ENCODE data around the gene NIP7. TPM values are rescaled to one million over a fixed set of nuclear protein-coding genes. Genes with fewer than 3 reads are reported as not detected.
A peak's percentile ranks its signal among the peaks of the same experiment; 100 is the strongest.

NIP7 gene
- total and polyA plus RNA-seq, 4 donors: 14.5 to 23.2 (median 17.0) TPM

DNA sequence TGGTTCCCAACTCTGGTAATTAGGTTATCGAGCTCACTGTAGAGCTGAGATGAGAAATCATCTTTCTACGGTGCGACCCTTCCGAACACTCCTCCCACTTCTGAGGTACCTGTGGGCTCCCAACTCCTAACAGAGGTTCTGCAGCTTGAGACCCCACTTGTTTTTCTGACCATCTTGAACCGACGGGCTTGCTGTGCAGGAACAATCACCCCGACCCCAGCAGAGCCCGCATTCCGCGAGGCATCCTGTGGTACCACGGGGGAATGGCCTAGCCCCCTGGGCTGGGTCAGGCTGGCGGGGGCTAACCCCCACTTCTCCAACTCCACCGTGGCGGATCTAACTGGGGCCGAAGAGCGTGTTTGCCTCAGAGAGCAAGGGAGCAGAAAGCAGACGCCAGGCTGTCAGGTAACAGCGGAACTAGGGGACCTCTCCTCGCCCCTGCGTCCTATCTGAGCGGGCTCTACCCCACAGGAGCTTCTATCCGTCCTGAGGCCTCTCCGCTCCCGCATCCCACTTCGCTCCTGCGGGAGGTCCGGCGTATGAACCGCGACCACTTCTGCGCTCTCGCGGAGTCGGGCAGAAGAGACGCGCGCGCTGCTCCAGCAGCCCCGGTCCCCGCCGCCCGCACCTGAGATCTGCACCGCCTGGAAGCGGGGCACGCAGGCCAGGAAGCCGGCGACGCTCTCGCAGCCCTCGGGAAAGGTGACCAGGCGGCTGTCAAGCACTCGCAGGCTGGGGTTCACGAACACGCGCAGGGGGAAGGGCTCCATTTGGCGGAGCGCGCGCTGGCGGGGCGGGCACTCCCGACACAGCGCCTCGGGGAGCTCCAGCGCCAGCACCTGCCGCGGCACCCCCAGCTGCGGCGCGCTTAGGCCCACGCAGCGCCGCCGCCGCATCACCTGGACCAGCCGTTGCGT lies 9.9 kb upstream of the NIP7 start:
- H3K27ac ChIP-seq (ENCODE audit: low read depth in 1 of 2, low read length in 1 of 2): peak overlapping the region; percentile 60 to 84
- WGBS, 2 donors: 6 to 9% methylated on average over 68 to 77 of the region's 77 CpGs
- ATAC-seq (ENCODE audit: insufficient read depth, low FRiP score) (peak; percentile 48), DNase-seq (peak in 2 of 3 donors; percentile 20 to 24)
- peaks cover 10 to 18% (median 17%) of the 10 kb centered on the region in 5 donors for H3K4me1 ChIP-seq (ENCODE audit: control insufficient read depth in 5 of 5, insufficient read depth in 5 of 5, low read length in 5 of 5)
- TF ChIP-seq, protein P1, sequence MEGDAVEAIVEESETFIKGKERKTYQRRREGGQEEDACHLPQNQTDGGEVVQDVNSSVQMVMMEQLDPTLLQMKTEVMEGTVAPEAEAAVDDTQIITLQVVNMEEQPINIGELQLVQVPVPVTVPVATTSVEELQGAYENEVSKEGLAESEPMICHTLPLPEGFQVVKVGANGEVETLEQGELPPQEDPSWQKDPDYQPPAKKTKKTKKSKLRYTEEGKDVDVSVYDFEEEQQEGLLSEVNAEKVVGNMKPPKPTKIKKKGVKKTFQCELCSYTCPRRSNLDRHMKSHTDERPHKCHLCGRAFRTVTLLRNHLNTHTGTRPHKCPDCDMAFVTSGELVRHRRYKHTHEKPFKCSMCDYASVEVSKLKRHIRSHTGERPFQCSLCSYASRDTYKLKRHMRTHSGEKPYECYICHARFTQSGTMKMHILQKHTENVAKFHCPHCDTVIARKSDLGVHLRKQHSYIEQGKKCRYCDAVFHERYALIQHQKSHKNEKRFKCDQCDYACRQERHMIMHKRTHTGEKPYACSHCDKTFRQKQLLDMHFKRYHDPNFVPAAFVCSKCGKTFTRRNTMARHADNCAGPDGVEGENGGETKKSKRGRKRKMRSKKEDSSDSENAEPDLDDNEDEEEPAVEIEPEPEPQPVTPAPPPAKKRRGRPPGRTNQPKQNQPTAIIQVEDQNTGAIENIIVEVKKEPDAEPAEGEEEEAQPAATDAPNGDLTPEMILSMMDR (IDR thresholded peaks at IDR 0.05; ENCODE audit: control extremely low read depth, extremely low read depth): no peak
- no peaks in the 10 kb centered on the region for H3K27me3 ChIP-seq (ENCODE audit: control insufficient read depth in 3 of 3, insufficient read depth in 3 of 3, low read length in 2 of 3)
- peak overlapping the region; percentile 97 for H3K4me3 ChIP-seq
- peaks cover 0 to 1% (median 0%) of the 10 kb centered on the region in 4 donors for H3K9me3 ChIP-seq (ENCODE audit: control insufficient read depth in 4 of 4, insufficient read depth in 3 of 4, low read length in 3 of 4)
- peak overlapping the region; percentile 17 to 61 for H3K9ac ChIP-seq (ENCODE audit: insufficient read depth in 1 of 2, low read length in 2 of 2)
- peaks cover 5 to 44% (median 36%) of the 10 kb centered on the region in 4 donors for H3K36me3 ChIP-seq (ENCODE audit: control insufficient read depth in 4 of 4, insufficient read depth in 4 of 4, low read length in 4 of 4)

DNA sequence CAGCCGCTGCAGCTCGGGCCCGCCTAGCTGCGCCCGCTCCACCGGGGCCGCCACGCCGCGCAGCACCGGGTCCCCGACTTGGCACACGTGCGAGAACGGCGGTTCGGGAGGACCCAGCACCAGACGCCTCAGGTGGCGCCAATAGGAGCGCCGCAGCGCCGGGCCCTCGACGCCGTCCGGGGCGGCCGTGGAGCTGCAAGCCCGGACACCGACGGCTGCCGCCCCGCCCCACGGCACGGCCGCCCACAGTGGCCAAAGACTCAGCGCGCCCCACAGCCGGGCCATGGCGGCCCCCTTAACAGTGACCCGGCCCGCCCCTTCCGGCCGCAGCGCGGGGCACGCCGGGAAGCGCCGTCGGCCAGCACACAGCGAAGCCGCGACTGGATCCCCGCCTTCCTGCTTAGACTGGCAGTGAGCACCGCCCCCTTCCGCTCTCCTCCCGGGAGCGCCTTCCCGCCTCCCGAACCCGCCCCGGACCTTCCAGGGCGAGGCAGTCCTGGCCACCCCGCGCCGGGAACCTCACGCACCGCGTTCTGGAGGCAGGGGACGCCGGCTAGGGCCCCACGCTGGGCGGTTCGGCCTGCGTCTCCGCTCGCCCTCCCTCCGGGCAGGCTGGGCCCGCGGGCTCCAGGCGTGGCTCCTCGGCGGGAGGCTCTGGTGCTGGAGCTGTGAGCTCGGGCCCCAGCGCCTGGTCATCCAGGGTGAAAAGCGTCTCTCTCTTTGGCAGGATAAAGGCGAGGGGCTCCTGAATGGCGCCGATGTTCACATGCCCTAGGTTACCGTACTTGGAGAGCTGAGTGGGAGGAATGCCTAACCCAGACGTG lies 9.1 kb upstream of the NIP7 start, which contains the start of gene PDF:
Gene PDF (minus strand): TSS at position 303 of the 824 bp plus-strand sequence. CDS start 18 bp downstream, at position 285.
- ATAC-seq (ENCODE audit: insufficient read depth, low FRiP score) (peak; percentile 98), DNase-seq (peak; percentile 93 to 97 (median 94))
- Histone ChIP-seq H3K4me3 (peak within 1 kb of the TSS; percentile 97), H3K9me3 (ENCODE audit: control insufficient read depth in 4 of 4, insufficient read depth in 3 of 4, low read length in 3 of 4) (peaks cover 0 to 1% (median 0%) of the 10 kb centered on the region in 4 donors), H3K9ac (ENCODE audit: insufficient read depth in 1 of 2, low read length in 2 of 2) (peak within 1 kb of the TSS; percentile 61 to 75), H3K36me3 (ENCODE audit: control insufficient read depth in 4 of 4, insufficient read depth in 4 of 4, low read length in 4 of 4) (peaks cover 5 to 47% (median 39%) of the 10 kb centered on the region in 4 donors), H3K27ac (ENCODE audit: low read depth in 1 of 2, low read length in 1 of 2) (peak within 1 kb of the TSS; percentile 74 to 96), H3K27me3 (ENCODE audit: control insufficient read depth in 3 of 3, insufficient read depth in 3 of 3, low read length in 2 of 3) (no peaks in the 10 kb centered on the region), H3K4me1 (ENCODE audit: control insufficient read depth in 5 of 5, insufficient read depth in 5 of 5, low read length in 5 of 5) (peaks cover 10 to 18% (median 17%) of the 10 kb centered on the region in 5 donors)
- 0 to 1% methylated on average over 63 to 93 of the region's 93 CpGs for WGBS, 2 donors
- TF ChIP-seq, protein P1 (IDR thresholded peaks at IDR 0.05; ENCODE audit: control extremely low read depth, extremely low read depth): no peak

- TF ChIP-seq, protein P1 (IDR thresholded peaks at IDR 0.05; ENCODE audit: control extremely low read depth, extremely low read depth): no peak
- Histone ChIP-seq H3K36me3 (ENCODE audit: control insufficient read depth in 4 of 4, insufficient read depth in 4 of 4, low read length in 4 of 4) (peaks cover 8 to 44% (median 27%) of the 10 kb centered on the region in 4 donors), H3K9me3 (ENCODE audit: control insufficient read depth in 4 of 4, insufficient read depth in 3 of 4, low read length in 3 of 4) (peaks cover 0 to 1% (median 0%) of the 10 kb centered on the region in 4 donors), H3K4me1 (ENCODE audit: control insufficient read depth in 5 of 5, insufficient read depth in 5 of 5, low read length in 5 of 5) (peaks cover 4 to 15% (median 13%) of the 10 kb centered on the region in 5 donors), H3K27me3 (ENCODE audit: control insufficient read depth in 3 of 3, insufficient read depth in 3 of 3, low read length in 2 of 3) (no peaks in the 10 kb centered on the region), H3K9ac (ENCODE audit: insufficient read depth in 1 of 2, low read length in 2 of 2) (no peak overlapping the region), H3K4me3 (no peak overlapping the region), H3K27ac (ENCODE audit: low read depth in 1 of 2, low read length in 1 of 2) (no peak overlapping the region)
- ATAC-seq (ENCODE audit: insufficient read depth, low FRiP score) (no peak), DNase-seq (no peak)
- 96 to 97% methylated on average over 9 of the region's 9 CpGs for WGBS, 2 donors
Measured at GRCh38 chr16:69334696-69335095, 4.9 kb upstream of the NIP7 start.
